ENCODE results near the gene ZDHHC15.
"Not testable (repeated sequence)": the region's sequence is repeated elsewhere in the genome, so short reads cannot be mapped to it uniquely, and the experiment has no call there.

Gene ZDHHC15, protein sequence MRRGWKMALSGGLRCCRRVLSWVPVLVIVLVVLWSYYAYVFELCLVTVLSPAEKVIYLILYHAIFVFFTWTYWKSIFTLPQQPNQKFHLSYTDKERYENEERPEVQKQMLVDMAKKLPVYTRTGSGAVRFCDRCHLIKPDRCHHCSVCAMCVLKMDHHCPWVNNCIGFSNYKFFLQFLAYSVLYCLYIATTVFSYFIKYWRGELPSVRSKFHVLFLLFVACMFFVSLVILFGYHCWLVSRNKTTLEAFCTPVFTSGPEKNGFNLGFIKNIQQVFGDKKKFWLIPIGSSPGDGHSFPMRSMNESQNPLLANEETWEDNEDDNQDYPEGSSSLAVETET

DNA sequence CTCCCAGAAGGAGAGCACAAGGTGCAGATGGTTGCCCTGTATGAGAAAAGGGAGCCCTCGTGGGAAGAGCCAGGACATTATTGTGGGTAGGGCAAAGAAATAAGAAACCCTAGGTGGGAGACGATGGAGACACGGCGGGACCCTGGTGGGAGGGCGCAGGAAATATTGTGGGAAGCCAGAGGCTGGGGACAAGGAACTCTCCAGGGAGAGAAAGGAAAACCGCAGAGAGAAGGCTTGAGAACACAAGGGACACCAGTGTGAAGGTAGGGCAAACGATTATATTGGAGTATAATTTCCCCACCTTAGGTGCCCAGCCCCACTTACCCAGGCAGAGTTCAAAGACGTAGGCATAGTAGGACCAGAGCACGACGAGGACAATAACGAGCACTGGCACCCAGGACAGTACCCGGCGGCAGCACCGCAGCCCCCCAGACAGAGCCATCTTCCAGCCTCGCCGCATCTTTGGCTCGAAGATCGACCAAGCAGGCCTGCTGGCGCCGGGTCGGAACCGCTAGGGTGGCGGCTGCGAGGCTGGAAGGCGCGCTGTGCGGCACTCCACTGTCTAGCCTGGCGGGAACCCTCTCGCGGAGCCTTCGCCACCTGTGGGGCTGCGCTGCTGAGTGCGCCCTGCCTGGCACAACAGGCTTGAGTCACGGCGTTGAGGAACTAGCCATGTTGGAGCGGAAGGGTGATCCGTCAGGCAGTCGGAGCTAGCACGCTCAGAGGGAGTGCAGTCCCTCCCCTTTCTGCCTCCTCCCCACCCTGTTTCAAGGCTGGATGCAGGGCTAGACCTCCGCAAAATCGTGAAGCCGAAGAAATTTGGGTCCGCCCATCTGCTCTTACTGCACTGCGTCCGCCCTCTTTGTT lies at the start of gene ZDHHC15:
Gene ZDHHC15, minus strand, starts transcription at position 473 of the 867 bp plus-strand sequence. Its CDS starts 13 bp downstream, at position 460.
- DNase-seq (ENCODE audit: extremely low read depth in 1 of 2, low read depth in 1 of 2) = peak in 1 of 2 donors; percentile 5

DNA sequence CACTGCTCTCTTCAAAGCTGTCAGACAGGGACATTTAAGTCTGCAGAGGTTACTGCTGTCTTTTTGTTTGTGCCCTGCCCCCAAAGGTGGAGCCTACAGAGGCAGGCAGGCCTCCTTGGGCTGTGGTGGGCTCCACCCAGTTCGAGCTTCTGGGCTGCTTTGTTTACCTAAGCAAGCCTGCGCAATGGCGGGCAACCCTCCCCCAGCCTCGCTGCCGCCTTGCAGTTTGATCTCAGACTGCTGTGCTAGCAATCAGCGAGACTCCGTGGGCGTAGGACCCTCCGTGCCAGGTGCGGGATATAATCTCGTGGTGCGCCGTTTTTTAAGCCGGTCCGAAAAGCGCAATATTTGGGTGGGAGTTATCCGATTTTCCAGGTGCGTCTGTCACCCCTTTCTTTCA lies 37.7 kb upstream of the ZDHHC15 start:
- DNase-seq (ENCODE audit: extremely low read depth in 1 of 2, low read depth in 1 of 2) = not testable (repeated sequence)

DNA sequence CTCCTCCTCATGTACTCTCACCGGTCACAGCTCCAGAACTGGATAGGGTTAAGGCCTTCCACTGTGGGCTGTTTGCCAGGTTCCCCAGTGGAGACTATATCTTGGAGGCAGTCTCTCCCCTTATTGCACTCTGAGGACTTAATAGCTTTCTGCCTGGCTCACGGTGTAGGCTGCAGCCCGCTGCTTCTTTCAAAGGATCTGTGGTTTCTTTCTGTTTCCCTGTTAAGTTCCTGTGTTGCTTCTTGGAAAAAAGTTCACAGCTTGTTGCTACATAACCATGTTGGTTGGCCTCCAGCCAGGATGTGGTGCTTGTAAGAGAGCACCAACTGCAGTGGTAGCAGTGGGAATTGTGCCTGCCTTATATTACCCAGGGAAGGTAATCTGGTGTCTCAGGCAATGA lies 24.9 kb upstream of the ZDHHC15 start:
- DNase-seq (ENCODE audit: extremely low read depth in 1 of 2, low read depth in 1 of 2) = no peak

DNA sequence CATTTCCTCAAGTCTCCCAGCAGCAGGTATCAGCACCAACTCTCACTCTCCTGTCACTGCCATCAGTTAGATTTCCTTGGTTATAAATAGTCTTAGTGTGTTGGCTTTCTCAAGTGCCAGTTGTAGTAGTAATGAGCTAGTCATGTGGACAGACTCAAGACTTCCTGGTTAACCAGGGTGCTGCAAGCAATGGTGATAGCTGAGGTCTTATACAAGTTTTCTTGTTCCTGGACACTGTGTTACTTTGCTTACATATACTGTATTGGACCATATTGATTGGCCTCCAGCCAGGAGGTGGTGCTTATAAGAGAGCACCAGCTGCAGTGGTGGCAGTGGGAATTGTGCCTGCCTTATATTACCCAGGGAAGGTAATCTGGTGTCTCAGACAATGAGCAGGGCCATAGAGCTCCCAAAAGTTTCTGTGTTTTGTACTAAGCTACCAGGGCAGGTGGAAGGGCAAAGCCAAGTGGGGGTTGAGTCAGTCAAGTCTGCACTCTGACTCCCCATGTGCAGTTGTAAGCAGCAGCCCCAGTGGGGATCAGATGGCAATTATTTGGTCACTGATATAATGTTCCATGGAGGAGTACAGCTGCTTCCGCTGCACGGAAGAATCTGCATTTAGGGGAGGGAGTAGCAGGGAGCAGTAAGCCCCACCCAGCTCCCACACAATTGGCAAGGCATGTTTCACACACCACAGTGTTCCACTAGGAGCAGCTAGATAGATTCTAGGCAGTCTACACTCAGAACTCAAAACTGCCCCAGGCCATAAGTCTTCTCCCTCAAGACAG lies 24.1 kb upstream of the ZDHHC15 start:
- DNase-seq (ENCODE audit: extremely low read depth in 1 of 2, low read depth in 1 of 2) = no peak

DNA sequence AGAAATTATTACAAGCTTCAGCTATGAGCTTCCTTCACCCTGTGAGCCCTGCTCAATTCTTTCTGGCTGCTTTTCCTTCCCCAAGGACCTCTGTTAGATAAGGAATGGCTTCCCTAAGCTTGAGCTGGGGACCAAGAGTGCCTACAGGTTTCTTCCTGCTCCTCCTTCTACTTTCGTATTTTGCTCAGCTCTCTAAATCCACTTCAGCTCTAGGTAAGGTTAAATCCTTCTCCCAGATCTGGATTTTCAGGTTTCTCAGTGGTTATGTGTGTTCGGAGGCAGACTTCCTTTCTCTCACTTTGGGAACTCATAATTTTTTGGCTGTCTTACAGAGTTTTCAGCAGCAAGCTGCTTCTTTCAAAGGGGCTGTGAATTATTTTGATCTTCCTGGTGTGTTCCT lies 21.9 kb upstream of the ZDHHC15 start:
- DNase-seq (ENCODE audit: extremely low read depth in 1 of 2, low read depth in 1 of 2) = no peak

DNA sequence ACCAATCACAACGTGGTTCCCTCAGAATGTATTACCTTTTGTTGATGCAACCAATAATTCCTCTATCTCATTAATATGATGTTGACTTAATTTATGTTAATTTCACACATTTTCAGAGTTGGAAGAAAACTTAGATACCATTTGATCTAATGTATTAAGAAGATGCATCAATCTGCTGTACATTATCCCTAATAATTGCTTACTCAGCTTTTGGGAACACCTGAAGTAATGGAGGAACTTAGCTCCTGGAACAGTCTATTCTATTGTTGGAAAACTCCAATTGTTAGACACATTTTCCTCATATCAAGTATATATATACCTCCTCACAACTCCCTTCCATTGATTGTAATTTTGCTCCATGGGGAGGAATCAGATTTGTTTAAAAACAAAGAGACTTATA lies 38.9 kb downstream of the ZDHHC15 start:
- no peak for DNase-seq (ENCODE audit: extremely low read depth in 1 of 2, low read depth in 1 of 2)

DNA sequence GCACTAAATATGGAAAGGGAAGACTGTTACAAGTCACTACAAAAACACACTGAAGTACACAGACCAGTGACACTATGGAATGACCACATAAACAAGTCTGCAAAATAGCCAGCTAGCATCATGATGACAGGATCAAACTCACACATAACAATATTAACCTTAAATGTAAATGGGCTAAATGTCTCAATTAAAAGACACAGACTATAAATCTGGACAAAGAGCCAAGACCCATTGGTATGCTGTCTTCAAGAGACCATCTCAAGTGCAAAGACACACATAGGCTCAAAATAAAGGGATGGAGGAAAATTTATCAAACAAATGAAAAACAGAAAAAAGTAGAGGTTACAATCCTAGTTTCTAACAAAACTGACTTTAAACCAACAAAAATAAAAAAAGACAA lies 61.1 kb downstream of the ZDHHC15 start:
- not testable (repeated sequence) for DNase-seq (ENCODE audit: extremely low read depth in 1 of 2, low read depth in 1 of 2)

DNA sequence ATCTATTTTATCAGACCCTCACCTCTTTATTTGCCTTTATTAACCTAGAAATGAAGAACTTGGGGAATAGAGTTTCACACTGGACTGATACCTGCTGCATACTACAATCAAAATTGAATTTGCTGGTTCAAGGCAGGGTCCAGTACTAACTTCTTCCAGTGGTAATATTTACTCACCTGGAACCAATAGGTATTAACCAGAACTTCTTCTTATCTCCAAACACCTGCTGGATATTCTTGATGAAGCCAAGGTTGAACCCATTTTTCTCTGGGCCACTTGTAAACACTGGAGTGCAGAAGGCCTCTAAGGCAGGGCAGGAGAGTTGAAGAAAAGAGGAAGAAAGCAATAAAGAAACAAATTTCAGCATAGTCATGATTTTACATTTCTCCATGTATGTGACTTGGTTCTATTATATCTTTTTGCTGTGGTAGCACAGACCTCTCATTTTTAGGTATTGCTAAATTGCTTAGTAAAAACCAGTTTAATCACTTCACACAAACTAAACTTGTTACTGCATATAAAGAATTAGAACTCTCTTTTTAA lies 101.1 kb downstream of the ZDHHC15 start:
- no peak for DNase-seq (ENCODE audit: extremely low read depth in 1 of 2, low read depth in 1 of 2)

DNA sequence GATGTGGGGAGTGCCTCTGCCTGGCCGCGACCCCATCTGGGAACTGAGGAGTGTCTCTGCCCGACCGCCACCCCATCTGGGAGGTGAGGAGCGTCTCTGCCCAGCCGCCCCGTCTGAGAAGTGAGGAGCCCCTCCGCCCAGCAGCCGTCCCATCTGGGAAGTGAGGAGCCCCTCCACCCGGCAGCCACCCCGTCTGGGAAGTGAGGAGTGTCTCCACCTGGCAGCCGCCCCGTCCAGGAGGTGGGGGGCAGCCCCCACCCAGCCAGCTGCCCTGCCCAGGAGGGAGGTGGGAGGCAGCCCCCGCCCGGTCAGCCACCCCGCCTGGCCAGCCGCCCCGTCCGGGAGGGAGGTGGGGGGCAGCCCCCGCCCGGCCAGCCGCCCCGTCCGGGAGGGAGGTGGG lies 115.7 kb downstream of the ZDHHC15 start:
- not testable (repeated sequence) for DNase-seq (ENCODE audit: extremely low read depth in 1 of 2, low read depth in 1 of 2)

DNA sequence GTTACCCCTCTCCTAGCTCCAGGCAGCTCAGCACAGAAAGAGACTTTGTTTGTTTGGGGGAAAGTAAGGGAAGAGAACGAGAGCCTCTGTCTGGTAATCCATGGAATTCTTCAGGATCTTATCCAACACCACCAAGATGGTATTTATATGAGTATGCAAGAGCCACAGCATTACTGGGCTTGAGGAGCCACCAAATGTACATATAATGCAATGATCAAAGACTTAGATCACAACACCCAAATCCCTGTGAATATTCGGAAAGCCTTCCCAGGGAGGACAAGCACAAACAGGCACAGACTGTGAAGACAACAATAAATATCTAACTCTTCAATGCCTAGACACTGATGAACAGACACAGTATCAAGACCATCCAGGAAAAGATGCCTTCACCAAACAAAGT lies 132.4 kb downstream of the ZDHHC15 start:
- no peak for DNase-seq (ENCODE audit: extremely low read depth in 1 of 2, low read depth in 1 of 2)

DNA sequence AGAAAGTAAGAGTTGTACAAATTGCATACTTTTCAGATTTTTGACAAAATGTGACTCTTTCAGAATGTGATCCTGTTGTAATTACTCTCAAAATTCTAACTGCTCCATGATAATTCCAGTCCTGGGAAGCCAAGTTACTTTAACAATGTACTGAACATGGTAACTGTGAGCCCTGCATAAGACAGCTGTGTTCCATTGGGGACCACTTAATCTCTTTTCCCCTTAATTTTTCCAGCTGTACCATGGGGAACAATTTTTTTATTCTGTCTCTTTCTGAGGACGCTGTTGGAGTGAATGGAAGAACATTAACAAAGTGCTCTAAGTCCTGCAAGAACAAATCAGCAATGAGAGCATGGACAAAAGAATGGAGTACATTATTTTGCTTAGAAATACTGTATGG lies 153.1 kb downstream of the ZDHHC15 start:
- DNase-seq (ENCODE audit: extremely low read depth in 1 of 2, low read depth in 1 of 2) = no peak

DNA sequence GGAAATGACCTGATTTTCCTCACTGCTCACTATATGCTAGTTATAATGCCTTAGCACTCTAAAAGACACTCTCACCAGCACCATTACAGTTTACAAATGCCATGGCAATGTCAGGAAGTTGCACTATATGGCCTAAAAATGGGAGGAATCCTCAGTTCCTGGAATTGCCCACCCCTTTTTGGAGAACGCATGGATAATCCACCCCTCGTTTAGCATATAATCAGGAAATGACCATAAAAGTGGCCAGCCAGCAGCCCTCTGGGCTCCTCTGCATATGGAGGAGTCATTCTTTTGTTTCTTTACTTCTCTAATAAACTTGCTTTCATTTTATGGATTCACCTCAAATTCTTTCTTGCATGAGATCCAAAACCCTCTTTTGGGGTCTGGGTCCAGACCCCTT lies 156.0 kb downstream of the ZDHHC15 start:
- no peak for DNase-seq (ENCODE audit: extremely low read depth in 1 of 2, low read depth in 1 of 2)

DNA sequence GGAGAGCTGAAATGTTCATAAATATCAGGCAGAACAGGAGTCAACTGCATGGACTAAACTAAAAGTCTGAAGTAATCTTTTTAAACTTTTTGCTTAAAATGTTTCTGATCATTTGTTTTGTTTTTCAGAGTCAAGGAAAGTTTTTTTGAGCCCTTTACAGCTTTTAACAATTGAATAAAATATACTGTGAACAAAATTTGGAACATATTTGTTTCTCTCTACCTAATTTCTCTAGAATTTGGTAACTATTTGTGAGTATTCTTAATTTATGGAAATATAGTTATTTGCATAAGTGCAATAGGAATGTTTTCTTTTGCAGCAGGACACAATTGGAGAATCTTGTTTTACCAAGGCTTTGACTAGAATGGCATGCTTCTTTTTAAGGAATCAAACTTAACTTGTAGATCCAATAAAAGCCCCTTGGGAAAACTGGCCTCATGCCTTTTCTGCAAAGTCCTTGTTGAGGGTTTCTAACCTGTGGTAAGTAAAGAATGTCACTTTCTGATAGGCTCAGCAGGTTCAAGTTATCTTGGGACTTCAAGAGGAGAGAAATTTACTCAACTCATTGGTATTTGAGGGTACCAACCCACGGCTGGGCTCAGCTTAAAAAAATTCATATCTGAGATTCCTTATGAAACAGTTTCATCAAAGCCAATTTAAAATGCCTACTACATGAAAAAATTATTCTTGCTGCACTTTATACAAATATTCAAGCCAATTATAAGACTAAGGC lies 157.4 kb downstream of the ZDHHC15 start:
- no peak for DNase-seq (ENCODE audit: extremely low read depth in 1 of 2, low read depth in 1 of 2)

DNA sequence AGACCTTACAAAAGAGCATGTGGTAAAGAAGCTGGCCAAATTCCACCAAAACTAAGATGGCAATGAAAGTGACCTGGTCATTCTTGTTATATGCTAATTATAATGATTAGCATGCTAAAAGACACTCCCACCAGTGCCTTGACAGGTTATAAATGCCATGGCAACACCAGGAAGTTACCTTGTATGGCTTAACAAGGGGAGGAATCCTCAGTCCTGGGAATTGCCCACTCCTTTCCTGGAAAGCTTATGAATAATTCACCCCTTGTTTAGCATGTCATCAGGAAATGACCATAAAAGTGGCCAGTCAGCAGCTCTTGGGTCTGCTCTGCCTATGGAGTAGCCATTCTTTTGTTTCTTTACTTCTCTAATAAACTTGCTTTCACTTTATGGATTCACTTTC lies 161.0 kb downstream of the ZDHHC15 start:
- no peak for DNase-seq (ENCODE audit: extremely low read depth in 1 of 2, low read depth in 1 of 2)

DNA sequence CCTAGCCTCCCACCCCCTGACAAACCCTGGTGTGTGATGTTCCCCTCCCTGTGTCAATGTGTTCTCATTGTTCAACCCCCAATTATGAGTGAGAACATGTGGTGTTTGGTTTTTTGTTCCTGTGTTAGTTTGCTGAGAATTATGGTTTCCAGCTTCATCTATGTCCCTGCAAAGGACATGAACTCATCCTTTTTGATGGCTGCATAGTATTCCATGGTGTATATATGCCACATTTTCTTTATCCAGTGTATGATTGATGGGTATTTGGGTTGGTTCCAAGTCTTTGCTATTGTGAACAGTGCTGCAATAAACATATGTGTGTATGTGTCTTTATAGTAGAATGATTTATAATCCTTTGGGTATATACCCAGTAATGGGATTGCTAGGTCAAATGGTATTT lies 174.2 kb downstream of the ZDHHC15 start:
- DNase-seq (ENCODE audit: extremely low read depth in 1 of 2, low read depth in 1 of 2) = not testable (repeated sequence)

DNA sequence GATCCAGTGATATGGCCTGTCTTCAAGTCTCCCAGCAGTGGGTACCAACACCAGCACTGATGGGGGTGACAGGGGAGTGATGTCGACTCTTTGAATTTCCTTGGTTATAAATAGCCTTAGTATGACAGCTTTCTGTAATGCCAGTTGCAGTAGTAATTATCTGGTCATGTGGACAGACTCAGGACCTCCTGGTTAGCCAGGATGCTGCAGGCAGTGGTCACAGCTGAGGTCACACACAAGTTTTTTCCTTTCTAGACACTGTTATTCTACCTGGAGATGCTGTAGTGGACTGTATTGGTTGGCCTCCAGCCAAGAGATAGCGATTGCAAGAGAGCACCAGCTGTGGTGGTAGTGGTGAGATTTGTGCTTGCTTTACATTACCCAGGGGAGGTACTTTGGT lies 185.3 kb downstream of the ZDHHC15 start:
- DNase-seq (ENCODE audit: extremely low read depth in 1 of 2, low read depth in 1 of 2) = no peak

DNA sequence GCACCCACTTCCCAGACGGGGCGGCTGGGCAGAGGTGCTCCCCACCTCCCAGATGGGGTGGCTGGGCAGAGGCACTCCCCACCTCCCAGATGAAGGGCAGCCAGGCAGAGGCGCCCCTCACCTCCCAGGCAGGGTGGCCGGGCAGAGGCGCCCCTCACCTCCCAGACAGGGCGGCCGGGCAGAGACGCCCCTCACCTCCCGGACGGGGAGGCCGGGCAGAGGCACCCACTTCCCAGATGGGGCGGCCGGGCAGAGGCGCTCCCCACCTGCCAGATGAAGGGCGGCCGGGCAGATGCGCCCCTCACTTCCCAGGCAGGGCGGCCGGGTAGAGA lies 187.7 kb downstream of the ZDHHC15 start:
- DNase-seq (ENCODE audit: extremely low read depth in 1 of 2, low read depth in 1 of 2) = no peak

DNA sequence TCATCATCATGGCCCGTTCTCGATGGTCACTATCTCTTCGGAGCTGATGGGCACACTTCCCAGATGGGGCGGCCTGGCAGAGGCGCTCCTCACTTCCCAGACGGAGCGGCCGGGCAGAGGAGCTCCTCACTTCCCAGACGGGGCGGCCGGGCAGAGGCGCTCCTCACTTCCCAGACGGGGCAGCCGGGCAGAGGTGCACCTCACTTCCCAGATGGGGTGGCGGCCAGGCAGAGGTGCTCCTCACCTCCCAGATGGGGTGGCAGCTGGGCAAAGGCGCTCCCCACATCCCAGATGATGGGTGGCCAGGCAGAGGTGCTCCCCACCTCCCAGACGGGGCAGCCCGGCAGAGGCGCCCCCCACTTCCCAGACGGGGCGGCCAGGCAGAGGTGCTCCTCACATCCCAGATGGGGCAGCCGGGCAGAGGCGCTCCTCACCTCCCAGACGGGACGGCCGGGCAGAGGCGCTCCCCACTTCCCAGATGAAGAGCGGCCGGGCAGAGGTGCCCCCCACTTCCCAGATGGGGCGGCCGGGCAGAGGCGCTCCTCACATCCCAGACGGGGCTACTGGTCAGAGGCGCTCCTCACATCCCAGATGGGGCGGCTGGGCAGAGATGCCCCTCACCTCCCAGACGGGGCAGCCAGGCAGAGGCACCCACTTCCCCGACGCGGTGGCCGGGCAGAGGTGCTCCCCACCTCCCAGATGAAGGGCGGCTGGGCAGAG lies 188.3 kb downstream of the ZDHHC15 start:
- DNase-seq (ENCODE audit: extremely low read depth in 1 of 2, low read depth in 1 of 2) = not testable (repeated sequence)

DNA sequence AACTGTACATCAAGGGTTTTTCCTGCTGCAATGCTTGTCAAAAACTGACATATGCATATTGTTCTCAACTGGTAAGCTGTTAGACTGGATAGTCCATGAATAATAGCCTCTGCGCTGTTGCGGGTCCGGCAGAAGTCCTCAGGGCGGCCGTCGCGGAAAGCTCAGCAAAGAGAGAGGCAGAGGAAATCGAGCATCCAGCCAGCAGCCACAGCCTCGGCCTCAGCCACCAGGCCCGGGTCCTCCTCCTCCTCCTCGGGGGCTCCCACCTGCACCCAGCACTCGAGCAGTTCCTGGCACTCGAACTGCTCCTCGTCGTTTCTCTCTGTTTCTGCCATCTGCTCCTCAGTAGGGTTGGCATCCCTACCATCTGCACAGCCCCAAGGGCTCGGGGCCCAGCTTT lies 195.2 kb downstream of the ZDHHC15 start:
- no peak for DNase-seq (ENCODE audit: extremely low read depth in 1 of 2, low read depth in 1 of 2)
